Stimulated activated CD4-positive, alpha-beta T cell treated with anti-CD3 and anti-CD28 coated beads, Interleukin-1b, Interleukin-23, amount 100 ng/mL, for 1 hour (primary cell): ENCODE data around the gene ARHGAP18.

Experiments used
- DNase-seq, 2 donors: peaks; one replicate each; pipeline ENCODE4 v3.0.0-alpha.2; 2020; ENCODE audit warnings: low read depth in 2 of 2

ARHGAP18 gene

DNA sequence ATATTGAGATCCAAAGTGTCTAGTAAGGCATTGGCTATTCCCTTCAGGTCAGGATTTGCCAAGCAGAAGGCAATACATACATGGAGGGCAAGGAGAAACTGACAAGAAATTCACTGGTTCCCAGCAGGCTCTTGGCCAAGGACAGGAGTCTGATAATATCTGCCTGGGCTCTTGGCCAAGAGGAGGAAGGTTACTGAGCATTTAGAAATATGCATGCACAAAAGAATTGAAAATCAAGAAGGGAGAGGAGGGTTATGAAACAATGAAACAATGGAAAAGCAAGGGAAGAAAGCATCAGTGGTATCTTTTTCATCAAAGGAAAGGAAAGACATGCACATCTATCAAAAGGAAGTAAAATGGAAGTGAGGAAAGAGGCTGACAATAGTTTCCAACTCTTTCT, 42.4 kb downstream of the ARHGAP18 start:
- no peak for DNase-seq

DNA sequence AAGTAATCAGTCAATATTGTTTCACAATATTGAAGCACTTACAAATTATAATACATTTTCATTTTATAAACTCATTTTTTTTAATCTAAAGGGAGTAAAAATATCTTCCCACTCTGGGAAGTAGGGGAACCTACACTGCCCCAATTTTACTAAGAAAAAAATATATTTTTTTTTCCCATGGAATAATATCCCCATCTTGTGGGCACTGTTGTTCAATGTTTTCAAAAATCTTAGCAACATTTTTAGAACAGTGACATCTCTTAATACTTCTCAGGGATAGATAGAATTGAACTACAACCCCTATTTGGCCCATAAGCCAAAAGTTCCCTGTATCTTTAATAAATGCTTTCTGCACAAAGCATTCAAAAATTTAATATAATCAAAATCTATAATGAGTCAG, 42.9 kb downstream of the ARHGAP18 start:
- no peak for DNase-seq

DNA sequence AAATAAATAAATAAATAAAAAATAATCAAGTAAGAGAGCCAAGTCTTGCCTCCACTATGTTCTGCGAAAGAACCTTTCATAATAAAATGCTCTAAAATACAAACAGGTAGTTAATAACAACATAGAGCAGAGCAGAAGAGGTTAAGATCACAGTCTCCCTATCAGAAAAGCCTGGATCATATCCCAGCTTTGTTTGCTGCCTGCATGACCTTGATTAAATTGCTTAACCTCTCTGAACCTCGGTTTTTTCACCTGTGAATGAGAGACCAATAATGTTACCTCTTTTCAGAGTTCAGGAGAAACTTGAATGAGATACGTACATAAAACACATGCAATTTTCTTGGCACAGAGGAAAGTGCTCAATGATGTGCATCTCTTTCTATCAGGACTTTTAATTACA, 44.4 kb downstream of the ARHGAP18 start:
- no peak for DNase-seq

DNA sequence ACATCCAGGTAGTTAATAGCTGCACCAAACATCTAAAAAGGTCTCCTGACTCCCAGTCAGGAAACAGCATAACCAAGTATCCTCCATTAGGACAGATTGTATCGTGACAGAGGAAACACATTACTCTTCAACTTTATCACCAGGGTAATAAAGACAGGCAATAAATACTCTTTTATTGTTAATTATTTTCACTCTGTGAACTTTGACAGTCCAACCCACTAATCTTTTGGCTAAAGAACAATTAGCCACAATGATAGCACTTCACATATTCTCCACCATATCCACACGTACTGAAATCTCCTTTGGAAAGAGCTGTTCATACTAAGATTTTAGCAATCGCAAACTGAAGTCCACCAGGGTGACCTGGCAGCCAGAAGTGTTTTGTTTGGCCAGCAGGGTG, 46.4 kb downstream of the ARHGAP18 start:
- DNase-seq: no peak

DNA sequence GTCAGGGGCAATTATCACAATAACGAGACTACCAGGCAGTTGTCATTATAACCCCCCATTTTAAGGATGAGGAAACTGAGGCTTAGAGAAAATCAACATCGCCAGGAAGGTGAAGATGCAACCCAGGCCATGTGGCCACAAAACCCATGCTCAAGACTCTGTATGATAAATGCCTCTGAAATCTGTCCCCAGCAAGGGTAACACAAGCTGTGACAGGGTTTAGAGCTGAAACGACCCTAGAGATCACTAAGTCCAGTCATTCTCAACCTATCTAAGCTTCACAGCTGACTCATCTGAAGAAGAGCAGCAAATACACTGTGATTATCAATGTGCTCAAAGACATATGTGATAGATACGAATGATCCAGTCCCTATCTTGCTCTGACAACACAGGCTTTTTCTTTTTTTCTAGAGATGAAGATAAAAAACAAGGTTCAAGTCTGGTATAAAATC, 47.0 kb downstream of the ARHGAP18 start:
- DNase-seq: no peak

DNA sequence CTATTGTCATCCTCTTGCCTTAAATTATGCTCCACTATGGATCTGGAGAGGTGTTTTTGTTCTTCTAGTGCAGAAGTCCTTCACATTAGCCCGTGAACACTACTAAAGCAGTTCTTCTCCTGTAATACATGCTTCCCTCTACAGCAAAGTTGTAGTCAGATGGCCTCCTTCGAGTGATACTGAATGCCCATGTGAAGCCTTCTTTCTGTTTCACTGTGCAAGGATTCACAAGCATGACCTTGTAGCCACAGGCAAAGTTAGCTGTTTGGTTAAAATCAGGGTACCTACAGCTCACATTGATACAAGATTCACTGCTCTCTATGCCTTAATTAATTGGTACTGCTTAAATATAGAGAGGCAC, 47.6 kb downstream of the ARHGAP18 start:
- DNase-seq: no peak

DNA sequence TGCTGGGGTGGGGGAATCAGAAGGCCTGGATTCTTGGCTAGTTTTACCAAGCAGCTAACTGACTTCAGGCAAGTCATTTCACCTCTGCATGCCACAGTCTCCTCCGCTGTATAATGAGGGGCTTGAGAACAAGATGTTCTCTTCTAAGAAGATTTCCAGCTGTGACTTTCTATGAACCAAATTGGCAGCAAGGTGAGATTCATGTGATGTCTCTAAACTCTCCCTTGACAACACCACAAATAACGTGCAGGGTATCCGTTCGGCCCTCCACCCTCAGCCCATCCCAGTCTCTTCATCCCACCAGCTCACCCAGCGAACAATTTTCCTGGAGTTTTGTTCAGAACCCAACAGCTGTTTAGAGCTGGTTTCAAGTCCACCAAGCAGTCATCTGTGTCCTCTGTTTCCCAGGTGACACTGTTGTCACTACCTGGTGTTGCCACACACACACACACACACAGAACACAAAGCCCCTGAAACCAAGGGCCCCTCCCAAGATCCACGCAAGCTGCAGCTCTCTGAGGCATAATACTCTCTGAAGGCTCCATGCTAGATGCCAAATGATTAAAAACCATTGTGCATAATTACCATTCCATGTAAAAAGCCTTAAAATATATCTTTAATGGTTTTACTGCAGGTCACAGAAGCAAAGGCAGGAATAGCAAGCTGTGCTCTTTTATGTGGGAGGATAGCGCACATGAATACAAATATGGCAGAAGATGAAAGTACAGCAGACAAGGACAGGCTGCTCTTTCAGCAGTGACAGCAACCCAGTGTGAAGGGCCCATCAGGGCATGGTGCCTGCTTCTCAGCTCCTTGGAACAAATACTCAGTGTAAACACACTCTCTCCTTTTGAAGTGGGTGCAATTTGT, 48.2 kb downstream of the ARHGAP18 start:
- DNase-seq: no peak

DNA sequence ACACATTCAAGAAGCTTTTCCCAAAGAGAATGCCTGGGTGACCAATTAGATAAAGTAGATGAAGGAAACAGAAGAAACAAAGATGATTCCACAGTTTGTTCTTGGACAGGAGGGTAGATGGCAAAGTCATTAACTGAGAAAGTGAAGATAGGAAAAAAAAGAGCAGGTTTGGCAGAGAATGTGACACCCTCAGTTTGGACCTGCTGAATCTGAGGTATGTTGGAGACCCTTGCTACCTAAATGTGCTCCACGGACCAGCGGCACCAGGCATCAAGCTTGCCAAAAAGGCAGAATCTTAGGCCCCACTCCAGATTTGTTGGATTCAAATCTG, 49.7 kb downstream of the ARHGAP18 start:
- no peak for DNase-seq

DNA sequence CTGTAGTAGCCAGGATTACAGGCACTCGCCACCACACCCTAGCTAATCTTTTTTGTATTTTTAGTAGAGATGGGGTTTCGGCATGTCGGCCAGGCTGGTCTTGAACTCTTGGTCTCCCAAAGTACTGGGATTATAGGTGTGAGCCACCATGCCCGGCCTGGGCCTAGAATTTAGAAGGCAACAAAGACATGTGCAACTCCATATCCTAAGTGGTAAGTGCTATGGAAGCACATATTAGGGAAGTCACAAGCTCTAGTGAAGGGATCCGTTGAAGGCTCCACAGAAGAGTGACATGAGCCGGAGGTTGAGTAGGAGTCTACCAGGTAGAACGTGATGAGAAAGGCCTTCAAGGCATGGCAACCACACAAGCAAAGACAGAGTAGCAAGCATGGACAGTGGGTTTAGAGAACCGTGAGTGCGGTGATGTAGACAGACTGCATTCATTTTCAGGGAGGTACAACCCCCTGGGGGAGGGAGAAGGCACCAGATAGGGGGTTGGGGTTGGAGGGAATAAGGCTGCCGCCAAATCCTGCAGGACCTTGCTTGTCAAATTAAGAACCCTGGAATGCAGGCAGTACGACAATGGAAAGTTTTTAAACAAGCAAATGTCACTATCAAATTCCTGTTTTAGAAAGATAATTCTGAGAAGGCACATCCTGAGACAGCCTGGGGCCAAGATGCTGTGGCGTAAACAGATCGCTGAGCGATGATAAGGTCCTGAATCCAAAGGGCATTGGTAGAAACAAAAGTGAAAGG, 50.2 kb downstream of the ARHGAP18 start:
- no peak for DNase-seq

DNA sequence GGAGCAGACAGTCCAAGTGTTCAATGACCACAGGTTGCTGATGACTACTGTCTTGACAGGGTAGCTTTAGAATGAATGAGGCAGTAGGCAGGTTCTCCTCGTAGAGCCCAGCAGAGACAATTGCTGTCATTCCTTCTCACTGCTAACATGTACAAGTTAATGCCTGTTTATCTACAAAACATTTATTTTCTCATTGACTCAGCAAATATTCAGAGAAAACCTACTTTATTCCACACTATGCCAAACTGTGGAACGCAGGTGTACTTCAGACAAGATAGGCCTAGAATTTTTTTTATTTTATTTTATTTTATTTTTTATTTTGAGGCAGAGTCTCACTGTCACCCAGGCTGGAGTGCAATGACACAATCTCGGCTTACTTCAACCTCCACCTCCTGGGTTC, 50.8 kb downstream of the ARHGAP18 start:
- no peak for DNase-seq

DNA sequence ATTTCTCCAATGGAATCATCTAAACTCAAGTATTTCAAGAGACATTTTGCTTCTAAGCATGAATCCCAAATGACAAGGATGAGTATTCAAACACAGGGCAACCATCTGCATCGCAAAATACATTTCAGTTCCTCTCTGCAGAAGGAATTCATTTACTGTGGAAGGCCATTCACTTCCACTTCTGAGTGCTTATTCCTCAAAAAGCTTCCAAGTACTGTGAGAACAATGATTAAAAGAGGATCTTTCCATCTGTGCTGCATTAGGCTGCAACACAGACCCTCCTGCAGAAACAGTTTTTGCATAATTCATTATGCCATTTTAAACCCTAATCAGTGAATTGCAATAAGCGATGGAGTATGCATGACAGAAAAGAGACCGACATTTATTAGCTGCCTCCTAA, 52.5 kb downstream of the ARHGAP18 start:
- DNase-seq: no peak

DNA sequence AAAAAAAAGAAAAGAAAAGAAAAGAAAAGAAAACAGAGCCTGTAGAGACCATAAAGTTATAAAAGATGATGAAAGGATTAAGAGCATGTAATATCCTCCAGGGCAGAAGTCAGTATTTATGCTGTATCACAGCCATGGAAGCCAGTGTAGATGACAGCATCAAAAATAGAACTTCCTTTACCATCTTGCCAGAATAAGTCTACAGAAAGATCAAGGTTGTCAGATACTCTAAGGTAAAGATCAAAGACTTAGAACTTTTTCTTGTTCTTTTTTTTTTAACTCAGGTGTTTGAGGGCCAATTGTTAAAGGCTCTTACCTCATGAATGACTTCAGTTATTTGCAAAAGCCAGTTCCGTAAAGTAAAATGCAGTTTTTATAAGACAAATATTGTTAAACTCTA, 54.6 kb downstream of the ARHGAP18 start:
- no peak for DNase-seq

DNA sequence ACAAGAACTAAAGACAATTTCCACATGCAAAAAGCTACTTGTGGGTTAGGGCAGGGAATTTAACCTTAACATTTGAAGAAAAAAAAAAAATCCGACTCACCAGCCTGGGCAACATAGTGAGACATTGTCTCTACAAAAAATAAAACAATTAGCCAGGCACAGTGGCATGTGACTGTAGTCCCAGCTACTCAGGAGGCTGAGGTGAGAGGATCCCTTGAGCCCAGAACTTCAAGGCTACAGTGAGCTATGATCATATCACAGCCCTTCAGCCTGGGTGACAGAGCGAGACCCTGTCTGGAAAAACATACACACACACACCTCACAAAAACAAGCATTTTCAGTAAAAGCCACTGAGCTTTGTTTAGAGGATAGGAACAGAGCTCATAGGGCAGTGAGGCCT, 56.2 kb downstream of the ARHGAP18 start:
- no peak for DNase-seq

DNA sequence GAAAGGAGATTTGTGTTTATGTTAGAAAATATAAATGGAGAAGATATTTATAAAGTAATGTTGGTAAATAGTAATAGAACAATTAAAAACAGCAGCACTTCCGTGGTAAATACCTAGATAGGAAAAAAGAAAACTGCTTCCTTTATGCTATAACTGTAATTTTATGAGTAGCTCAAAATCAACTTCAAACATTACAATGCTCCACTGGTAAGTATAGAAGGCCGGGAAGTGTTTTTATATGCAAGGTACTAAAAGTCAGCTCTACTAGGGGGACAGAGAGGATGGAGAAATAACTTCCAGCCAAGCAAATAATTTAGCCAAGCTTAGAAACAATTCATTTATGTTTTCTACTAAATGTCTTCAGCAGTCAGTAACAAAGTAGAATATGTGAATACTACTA, 56.7 kb downstream of the ARHGAP18 start:
- no peak for DNase-seq

DNA sequence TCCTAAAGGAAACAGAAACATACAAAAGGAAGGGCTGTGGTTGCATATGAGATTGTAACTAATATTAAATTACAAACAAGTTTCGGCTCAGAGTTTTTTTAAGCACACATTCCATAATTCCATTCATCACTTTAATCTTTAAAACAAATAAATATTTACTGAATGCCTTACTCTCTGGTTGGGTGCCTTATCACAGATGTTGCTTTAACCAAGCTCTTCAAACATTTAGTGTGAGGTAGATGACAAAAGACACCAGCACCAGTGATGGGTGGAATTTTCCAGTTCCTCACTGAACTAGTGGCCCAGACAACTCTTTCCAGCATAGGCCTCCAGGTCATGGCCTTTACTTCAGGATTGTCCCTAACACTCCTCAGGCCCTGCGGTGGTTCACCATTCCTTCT, 58.7 kb downstream of the ARHGAP18 start:
- no peak for DNase-seq

DNA sequence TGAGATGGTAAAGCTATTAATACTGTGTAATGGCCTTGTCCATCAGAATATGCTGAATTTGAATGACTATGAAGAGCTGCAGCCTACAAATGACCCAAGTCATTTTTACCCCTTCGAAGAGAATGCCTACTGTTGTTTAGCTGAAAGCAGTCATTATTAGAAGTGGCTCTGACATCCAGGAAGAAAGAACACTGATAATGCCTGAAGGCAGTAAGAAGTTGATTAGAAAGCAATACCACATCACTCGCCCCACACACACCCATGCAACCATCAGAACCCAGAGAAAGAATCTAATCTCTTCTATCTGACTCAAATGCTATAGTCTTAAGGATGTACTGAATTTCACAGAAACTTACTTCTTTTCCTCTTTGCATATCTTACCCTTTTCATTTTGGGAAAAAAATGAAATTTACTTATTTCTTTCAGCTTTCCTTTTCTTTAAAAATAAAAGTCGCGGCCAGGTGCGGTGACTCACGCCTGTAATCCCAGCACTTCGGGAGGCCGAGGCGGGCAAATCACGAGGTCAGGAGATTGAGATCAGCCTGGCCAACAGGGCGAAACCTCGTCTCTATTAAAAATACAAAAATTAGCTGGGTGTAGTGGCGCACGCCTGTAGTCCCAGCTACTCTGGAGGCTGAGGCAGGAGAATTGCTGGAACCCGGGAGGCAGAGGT, 61.0 kb downstream of the ARHGAP18 start:
- DNase-seq: no peak

DNA sequence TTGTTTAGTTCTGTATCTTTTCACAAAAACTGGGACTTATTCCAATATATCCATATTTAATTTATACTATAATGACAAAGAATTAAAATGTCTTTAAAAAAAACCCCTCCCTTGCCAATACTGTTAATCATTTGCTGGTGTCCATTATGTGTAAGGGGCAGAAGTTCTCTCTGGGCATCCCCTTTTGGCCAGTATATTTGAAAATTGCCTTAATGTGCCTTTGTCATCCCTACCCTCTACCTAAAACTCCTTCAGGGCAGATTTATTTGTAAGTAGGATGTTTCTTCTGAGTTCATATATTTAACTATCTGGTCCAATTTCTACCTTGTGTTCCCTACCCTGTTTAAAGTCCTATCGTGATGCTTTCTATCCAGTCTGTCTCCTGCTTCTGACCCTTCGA, 62.9 kb downstream of the ARHGAP18 start:
- no peak for DNase-seq

DNA sequence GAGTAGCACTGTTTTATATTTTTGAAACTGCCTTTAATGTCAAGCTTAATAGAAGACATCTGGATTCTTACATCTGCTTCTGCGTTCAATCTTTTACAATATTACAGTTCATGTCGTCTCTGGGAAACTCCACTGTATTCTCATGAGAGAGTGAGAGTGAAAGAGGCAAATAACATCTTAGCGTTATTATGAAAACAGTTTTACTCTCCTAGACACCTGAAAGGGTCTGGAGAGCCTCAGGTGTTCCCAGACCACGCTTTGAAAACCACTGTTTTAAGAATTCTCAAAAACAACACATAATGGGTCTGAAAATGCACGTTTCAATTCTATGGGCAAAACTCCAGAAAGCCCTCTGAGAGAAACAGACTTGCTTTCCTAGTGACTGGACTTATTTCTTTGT, 63.3 kb downstream of the ARHGAP18 start:
- no peak for DNase-seq

DNA sequence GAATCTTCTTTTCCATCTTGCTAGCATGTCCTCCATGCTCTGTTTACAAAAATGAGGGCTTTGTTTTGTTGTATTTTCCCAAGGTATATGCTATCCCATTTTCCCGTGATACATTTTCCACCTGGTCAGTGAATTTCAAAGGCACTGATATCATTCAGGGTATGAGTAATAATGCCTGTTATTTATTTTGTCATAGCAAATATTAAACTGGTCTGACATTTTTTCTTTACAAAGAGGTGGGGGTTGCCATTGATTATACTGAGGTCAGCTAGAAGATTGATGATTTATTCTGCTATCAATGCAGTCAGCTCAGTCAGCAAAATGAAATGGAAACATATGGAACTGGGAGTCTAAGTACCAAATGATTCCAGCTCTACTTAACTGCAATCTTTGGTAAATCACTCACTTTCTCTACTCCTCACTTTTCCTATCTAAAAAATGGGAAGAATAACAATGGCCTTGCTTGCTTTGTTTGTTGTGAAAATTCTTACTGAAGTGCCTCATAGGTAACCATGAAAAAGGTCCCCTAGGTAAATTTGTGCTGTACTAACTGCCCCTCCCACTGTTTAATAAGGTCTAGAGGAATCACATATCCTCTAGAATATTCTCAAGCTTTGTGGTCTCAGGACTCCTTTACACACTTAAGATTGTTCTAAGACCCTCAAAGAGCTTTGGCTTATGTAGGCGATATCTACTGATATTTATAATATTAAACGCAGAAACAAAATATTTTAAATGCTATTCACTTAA, 64.0 kb downstream of the ARHGAP18 start:
- no peak for DNase-seq

DNA sequence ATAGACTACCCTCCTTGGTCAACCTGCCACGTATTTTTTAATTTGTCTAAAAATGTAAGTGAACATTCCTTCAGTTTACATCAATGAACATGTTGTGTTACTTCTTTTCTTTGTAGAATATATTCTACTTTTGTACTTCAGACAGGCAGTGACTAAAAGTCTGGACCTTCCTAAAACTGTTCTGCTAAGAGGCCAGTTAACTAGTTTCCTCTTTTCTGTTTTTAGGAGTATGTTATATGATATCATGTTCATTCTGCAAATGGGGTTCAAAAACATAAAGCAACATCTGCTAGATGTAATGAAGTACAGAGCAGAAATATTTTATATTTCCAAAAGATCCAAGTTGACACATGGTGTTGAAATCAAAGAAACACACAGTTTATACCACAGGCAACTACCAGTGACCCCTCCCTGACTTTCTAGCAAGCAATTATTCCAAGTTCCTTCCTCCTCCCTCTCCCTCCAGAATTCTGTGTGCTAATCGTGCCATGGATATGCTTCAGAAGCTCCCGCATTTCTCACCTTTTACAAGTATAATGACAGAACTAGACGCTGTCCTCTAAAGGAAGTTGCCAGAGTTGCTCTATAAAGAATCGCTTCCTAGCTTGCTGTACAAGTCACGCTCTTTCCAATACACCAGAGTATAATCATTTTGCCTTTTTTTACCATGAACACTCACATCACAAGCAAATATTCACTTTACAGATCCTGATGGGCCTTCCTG, 64.7 kb downstream of the ARHGAP18 start:
- DNase-seq: no peak

DNA sequence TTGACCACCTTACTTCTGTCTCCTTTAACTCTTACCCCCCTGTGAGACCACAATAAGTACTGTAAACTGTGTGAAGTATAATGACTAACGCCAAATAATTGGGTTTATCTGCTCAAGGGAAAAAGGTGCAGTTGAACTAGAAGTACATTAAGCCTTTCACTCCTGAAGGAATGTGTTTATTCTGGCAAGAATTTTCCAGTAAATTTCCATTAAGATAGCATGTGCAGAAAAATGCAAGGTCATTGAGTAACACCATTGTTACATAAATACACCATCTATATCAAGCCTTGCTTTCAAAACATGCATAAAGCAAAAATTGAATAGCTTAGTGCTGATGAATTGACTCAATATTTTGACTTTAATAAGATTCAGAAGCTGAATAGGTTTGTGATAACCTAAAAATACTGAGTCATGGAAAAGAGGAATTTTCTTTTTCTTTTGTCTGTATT, 65.4 kb downstream of the ARHGAP18 start:
- no peak for DNase-seq
